ENCODE results near the gene RGS9BP. TPM values are rescaled to one million over a fixed set of nuclear protein-coding genes. Genes with fewer than 3 reads are reported as not detected.

RGS9BP gene
- total and polyA plus RNA-seq, 2 of the 13 experiments (the other 11 are each of a cell fraction or from before 2014, with no cell fraction given) = 0.01 TPM; not detected in 1

GRCh38 chr19:32674931-32675719, 523 bp upstream of the RGS9BP start, which contains the start of gene ANKRD27 (continued):
- no peak for TF ChIP-seq ELK4 (CRISPR knock-in tag; IDR thresholded peaks at IDR 0.05; ENCODE audit: borderline replicate concordance)
- no peak for TF ChIP-seq AFF4 (CRISPR knock-in tag; IDR thresholded peaks at IDR 0.05)
- TF ChIP-seq ZC3H13 (CRISPR knock-in tag; IDR thresholded peaks at IDR 0.05) = no peak
- TF ChIP-seq ASH2L (IDR thresholded peaks at IDR 0.05; ENCODE audit: insufficient read length, low read depth, low read length) = peak; percentile 62
- no peak for TF ChIP-seq EED (CRISPR knock-in tag; IDR thresholded peaks at IDR 0.05)
- TF ChIP-seq SRSF4 (IDR thresholded peaks at IDR 0.05; ENCODE audit: low read depth, low read length, poor library complexity, severe bottlenecking) = no peak
- TF ChIP-seq ZBTB42 (CRISPR knock-in tag; IDR thresholded peaks at IDR 0.05) = no peak
- no peak for TF ChIP-seq GPN1 (CRISPR knock-in tag; IDR thresholded peaks at IDR 0.05; ENCODE audit: borderline replicate concordance)
- no peak for TF ChIP-seq ATF2 (CRISPR knock-in tag; IDR thresholded peaks at IDR 0.05)
- TF ChIP-seq ETV6 (CRISPR knock-in tag; conservative IDR thresholded peaks at IDR 0.05) = no peak
- peak; percentile 60 for TF ChIP-seq PHF8 (CRISPR knock-in tag; IDR thresholded peaks at IDR 0.05)
- TF ChIP-seq MAFF (IDR thresholded peaks at IDR 0.05; ENCODE audit: low read depth, low read length) = no peak
- TF ChIP-seq HES4 (CRISPR knock-in tag; IDR thresholded peaks at IDR 0.05; ENCODE audit: borderline replicate concordance) = no peak; the same call in 1 of the 2 replicates
- no peak for TF ChIP-seq CENPBD1 (CRISPR knock-in tag; IDR thresholded peaks at IDR 0.05; ENCODE audit: borderline replicate concordance, low read depth)
- no peak for TF ChIP-seq SNAPC5 (CRISPR knock-in tag; IDR thresholded peaks at IDR 0.05; ENCODE audit: borderline replicate concordance)
- no peak for TF ChIP-seq SCMH1 (CRISPR knock-in tag; IDR thresholded peaks at IDR 0.05; ENCODE audit: borderline replicate concordance)
- TF ChIP-seq ZNF34 (CRISPR knock-in tag; IDR thresholded peaks at IDR 0.05; ENCODE audit: borderline replicate concordance) = no peak; the same call in 1 of the 2 replicates
- TF ChIP-seq ZNF678 (CRISPR knock-in tag; IDR thresholded peaks at IDR 0.05) = no peak
- no peak for TF ChIP-seq MAF1 (CRISPR knock-in tag; IDR thresholded peaks at IDR 0.05; ENCODE audit: borderline replicate concordance)
- TF ChIP-seq U2AF2 (IDR thresholded peaks at IDR 0.05; ENCODE audit: low read depth, low read length) = no peak
- peak; percentile 46; the same call in 1 of the 2 replicates for TF ChIP-seq ZNF446 (CRISPR knock-in tag; IDR thresholded peaks at IDR 0.05)
- TF ChIP-seq SALL1 (CRISPR knock-in tag; IDR thresholded peaks at IDR 0.05) = peak; percentile 62; the same call in 1 of the 2 replicates
- no peak for TF ChIP-seq EEA1 (CRISPR knock-in tag; IDR thresholded peaks at IDR 0.05; ENCODE audit: borderline replicate concordance)

Measured in HepG2 (cell line).